CD14-positive monocyte (primary cell): ENCODE data around the gene NUP214. TPM values are rescaled to one million over a fixed set of nuclear protein-coding genes. Genes with fewer than 3 reads are reported as not detected.

Experiments
- DNase-seq, 3 donors: peaks; one replicate each; pipeline ENCODE4 v3.0.0-alpha.2; 2011 to 2022
- H2AFZ ChIP-seq: 2 replicates; pipeline ENCODE4 v1.6.0; 2012; ENCODE audit warnings: mild to moderate bottlenecking, low read depth, low read length, inconsistent platforms; ENCODE audit not compliant: insufficient read depth, poor library complexity, severe bottlenecking
- H3K27ac ChIP-seq, 2 donors: 1 replicate in 1 of 2; 2 replicates in 1 of 2; pipeline ENCODE4 v1.5.1; 2012 to 2013; ENCODE audit warnings: low read length in 2 of 2, control low read depth in 1 of 2, inconsistent platforms in 1 of 2, low read depth in 1 of 2, mild to moderate bottlenecking in 1 of 2
- H3K27me3 ChIP-seq, 2 donors: one replicate each; pipeline versions ENCODE4 v1.6.0 to v1.6.1; 2011 to 2013; ENCODE audit warnings: low read length in 2 of 2; ENCODE audit not compliant: control insufficient read depth in 2 of 2, insufficient read depth in 2 of 2
- H3K36me3 ChIP-seq, 2 donors: replicated peaks in 1 of 2; 1 replicate in 1 of 2; 2 replicates in 1 of 2; pipeline versions ENCODE4 v1.5.1 to v1.6.1; 2012 to 2013; ENCODE audit warnings: low read length in 2 of 2, control low read depth in 1 of 2, inconsistent platforms in 1 of 2, mild to moderate bottlenecking in 1 of 2; ENCODE audit not compliant: insufficient read depth in 2 of 2, control insufficient read depth in 1 of 2
- H3K4me1 ChIP-seq, 2 donors: 1 replicate in 1 of 2; 2 replicates in 1 of 2; pipeline versions ENCODE4 v1.5.1 to v1.6.1; 2012 to 2013; ENCODE audit warnings: low read length in 2 of 2, control low read depth in 1 of 2, inconsistent platforms in 1 of 2, mild to moderate bottlenecking in 1 of 2, moderate library complexity in 1 of 2; ENCODE audit not compliant: insufficient read depth in 2 of 2, control insufficient read depth in 1 of 2
- H3K4me2 ChIP-seq: replicated peaks from 2 replicates; pipeline ENCODE3; 2012; ENCODE audit warnings: low read length, moderate library complexity, mild to moderate bottlenecking; ENCODE audit not compliant: poor library complexity, severe bottlenecking; ENCODE audit errors: extremely low read depth
- H3K4me3 ChIP-seq, 3 experiments: fragments of 200-600 bp in 1 of 3; sonication (generic) in 1 of 3; replicated peaks in 1 of 3; 1 replicate in 2 of 3; 2 replicates in 1 of 3; pipeline ENCODE4 v1.5.1; 2011 to 2013; ENCODE audit warnings: low read length in 3 of 3, mild to moderate bottlenecking in 3 of 3, control low read depth in 2 of 3, low read depth in 2 of 3, inconsistent platforms in 1 of 3, moderate library complexity in 1 of 3
- H3K79me2 ChIP-seq: 2 replicates; pipeline ENCODE4 v1.6.0; 2012; ENCODE audit warnings: mild to moderate bottlenecking, control low read depth, inconsistent platforms, low read length, moderate library complexity; ENCODE audit not compliant: insufficient read depth
- H3K9ac ChIP-seq: 2 replicates; pipeline ENCODE4 v1.6.0; 2017; ENCODE audit warnings: low read length, mild to moderate bottlenecking; ENCODE audit not compliant: insufficient read depth, poor library complexity, severe bottlenecking
- H3K9me3 ChIP-seq, 2 donors: replicated peaks in 1 of 2; 1 replicate in 1 of 2; 2 replicates in 1 of 2; pipeline versions ENCODE4 v1.5.1 to v1.6.1; 2012 to 2013; ENCODE audit warnings: low read length in 2 of 2, control low read depth in 1 of 2; ENCODE audit not compliant: control insufficient read depth in 1 of 2, insufficient read depth in 1 of 2
- H4K20me1 ChIP-seq: 2 replicates; pipeline ENCODE4 v1.6.0; 2012; ENCODE audit warnings: mild to moderate bottlenecking, low read length, control low read depth, moderate library complexity; ENCODE audit not compliant: insufficient read depth
- H3K27ac Mint-ChIP-seq, 7 donors: one replicate each; pipeline ENCODE4 v1.8.0; 2020; ENCODE audit warnings: mild to moderate bottlenecking in 7 of 7, mixed read lengths in 7 of 7, moderate library complexity in 6 of 7, inconsistent platforms in 2 of 7
- H3K27me3 Mint-ChIP-seq, 3 donors: one replicate each; pipeline ENCODE4 v1.8.0; 2021 to 2022; ENCODE audit warnings: low read depth in 3 of 3, mild to moderate bottlenecking in 3 of 3, mixed read lengths in 3 of 3, moderate library complexity in 3 of 3, inconsistent platforms in 1 of 3
- H3K36me3 Mint-ChIP-seq, 2 donors: one replicate each; pipeline ENCODE4 v1.8.0; 2020; ENCODE audit warnings: mixed read lengths in 2 of 2, inconsistent platforms in 1 of 2, mild to moderate bottlenecking in 1 of 2
- H3K4me1 Mint-ChIP-seq: one replicate; pipeline ENCODE4 v1.8.0; 2020; ENCODE audit warnings: mild to moderate bottlenecking, mixed read lengths
- H3K4me3 Mint-ChIP-seq, 2 donors: one replicate each; pipeline ENCODE4 v1.8.0; 2020; ENCODE audit warnings: mild to moderate bottlenecking in 2 of 2, mixed read lengths in 2 of 2, moderate library complexity in 1 of 2
- H3K9me3 Mint-ChIP-seq, 7 donors: one replicate each; pipeline ENCODE4 v1.8.0; 2020 to 2022; ENCODE audit warnings: mixed read lengths in 7 of 7, mild to moderate bottlenecking in 6 of 7, moderate library complexity in 6 of 7, inconsistent platforms in 2 of 7
- WGBS: methylation state at CpG from one replicate; pipeline ENCODE4 v1.1.5; 2013; ENCODE audit warnings: missing lambda C conversion rate; ENCODE audit not compliant: insufficient coverage; 5-methylcytosine and 5-hydroxymethylcytosine counted together
- intact Hi-C, 2 donors: fragments of 100-400 bp; cut with micrococcal nuclease; formaldehyde crosslinking; loops; one replicate each; pipeline versions ENCODE4 v1.15.0 to v1.15.1; 2023
- polyA plus RNA-seq, 3 donors: library from polyadenylated mRNA; depleted of rRNA in 1 of 3; unstranded in 2 of 3; stranded (reverse) in 1 of 3; fragments of 300-500 nt in 2 of 3; fragments of >200 nt in 1 of 3; fragmentation: Illumina TruSeq in 2 of 3; gene quantifications; 1 replicate in 2 of 3; 2 replicates in 1 of 3; pipeline ENCODE4 v1.2.3, GENCODE V29; 2012 to 2021
- TF ChIP-seq, protein P1 (sequence below): fragments of 200-600 bp; IDR thresholded peaks from one replicate; pipeline ENCODE4 v1.8.0; 2022; ENCODE audit warnings: antibody characterized with exemption, mild to moderate bottlenecking

Gene NUP214
- polyA plus RNA-seq, 3 donors: 94.9 to 329 (median 214) TPM

DNA sequence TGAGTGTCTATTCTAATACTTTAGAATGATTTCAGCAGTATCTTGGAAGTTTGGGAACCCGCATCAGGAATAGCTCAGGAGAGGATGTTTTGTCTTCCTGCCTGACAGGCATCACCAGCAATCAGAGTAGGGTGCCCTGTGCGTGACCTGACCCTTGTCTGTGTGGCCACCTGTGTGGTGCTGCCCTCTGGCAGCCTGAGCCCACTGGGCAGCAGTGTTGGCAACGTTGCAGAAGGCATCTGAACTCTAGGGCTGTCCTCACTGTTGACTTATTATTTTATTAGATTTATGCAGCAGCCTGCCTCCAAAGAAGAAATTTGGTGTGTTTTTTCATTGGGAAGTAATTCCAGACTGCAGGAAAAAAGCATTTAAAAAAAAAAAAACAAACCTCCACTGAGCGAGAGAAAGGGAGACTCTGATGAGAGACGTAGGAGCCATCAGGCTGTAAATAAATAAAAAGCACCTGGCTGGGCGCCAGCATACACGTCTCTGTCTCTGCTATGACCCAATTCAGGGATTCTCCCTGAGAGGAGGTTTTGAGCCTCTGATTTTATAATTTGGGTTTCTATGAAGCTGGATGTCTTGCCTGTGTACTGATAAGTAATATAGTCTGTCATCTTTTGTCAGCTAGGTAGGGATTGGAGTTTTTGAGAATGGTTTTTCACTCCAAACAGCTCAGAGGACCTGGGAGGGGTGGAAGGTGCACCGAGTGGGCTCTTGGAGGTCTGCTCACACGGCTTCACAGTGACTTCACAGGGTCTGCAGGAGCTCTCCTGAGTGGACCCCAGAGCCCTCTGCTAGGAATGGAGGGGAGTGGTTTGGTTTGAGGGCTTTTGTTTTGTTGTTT, 101.9 kb downstream of the NUP214 start:
- peaks cover 38 to 55% of the 10 kb centered on the region in 2 donors for H3K36me3 Mint-ChIP-seq
- Histone ChIP-seq H3K79me2 (peaks cover 61% of the 10 kb centered on the region), H3K36me3 (peaks cover 21 to 32% of the 10 kb centered on the region in 2 donors), H3K9me3 (no peaks in the 10 kb centered on the region), H3K4me3 (peak overlapping the region; percentile 85 to 94 (median 85)), H3K27ac (peak overlapping the region; percentile 57 to 93), H3K4me1 (peaks cover 46 to 51% of the 10 kb centered on the region in 2 donors), H2AFZ (peak overlapping the region; percentile 43), H3K27me3 (no peaks in the 10 kb centered on the region), H3K9ac (peak overlapping the region; percentile 83), H4K20me1 (peaks cover 30% of the 10 kb centered on the region), H3K4me2 (peak overlapping the region; percentile 87)
- intact Hi-C loops: no loop called here
- H3K4me1 Mint-ChIP-seq: peaks cover 70% of the 10 kb centered on the region
- TF ChIP-seq, protein P1, sequence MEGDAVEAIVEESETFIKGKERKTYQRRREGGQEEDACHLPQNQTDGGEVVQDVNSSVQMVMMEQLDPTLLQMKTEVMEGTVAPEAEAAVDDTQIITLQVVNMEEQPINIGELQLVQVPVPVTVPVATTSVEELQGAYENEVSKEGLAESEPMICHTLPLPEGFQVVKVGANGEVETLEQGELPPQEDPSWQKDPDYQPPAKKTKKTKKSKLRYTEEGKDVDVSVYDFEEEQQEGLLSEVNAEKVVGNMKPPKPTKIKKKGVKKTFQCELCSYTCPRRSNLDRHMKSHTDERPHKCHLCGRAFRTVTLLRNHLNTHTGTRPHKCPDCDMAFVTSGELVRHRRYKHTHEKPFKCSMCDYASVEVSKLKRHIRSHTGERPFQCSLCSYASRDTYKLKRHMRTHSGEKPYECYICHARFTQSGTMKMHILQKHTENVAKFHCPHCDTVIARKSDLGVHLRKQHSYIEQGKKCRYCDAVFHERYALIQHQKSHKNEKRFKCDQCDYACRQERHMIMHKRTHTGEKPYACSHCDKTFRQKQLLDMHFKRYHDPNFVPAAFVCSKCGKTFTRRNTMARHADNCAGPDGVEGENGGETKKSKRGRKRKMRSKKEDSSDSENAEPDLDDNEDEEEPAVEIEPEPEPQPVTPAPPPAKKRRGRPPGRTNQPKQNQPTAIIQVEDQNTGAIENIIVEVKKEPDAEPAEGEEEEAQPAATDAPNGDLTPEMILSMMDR: no peak
- peak overlapping the region; percentile 86 to 97 (median 93) for H3K27ac Mint-ChIP-seq
- WGBS: 46% methylated on average over 7 of the region's 9 CpGs
- H3K4me3 Mint-ChIP-seq: peak overlapping the region; percentile 86 to 99
- DNase-seq: peak; percentile 54 to 82 (median 73)
- peaks cover 0 to 2% (median 0%) of the 10 kb centered on the region in 7 donors for H3K9me3 Mint-ChIP-seq
- no peaks in the 10 kb centered on the region for H3K27me3 Mint-ChIP-seq

DNA sequence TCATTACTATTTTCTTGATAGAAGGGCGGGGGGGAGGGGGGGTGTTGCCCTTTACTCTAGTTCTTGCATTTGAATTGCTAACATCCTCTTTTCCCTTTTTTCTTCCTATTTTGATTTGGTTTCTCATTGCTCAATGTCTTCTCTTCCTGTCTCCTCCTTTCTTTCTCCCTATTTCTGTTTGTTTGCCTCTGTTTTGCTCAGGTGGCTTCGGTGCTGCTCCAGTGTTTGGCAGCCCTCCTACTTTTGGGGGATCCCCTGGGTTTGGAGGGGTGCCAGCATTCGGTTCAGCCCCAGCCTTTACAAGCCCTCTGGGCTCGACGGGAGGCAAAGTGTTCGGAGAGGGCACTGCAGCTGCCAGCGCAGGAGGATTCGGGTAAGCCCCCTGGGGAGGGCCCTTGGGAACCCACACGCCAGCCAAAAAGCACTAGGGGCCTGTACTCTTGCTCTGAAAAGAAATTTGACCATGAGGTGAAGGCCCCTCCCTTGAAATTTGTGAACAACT, 102.6 kb downstream of the NUP214 start:
- Mint-ChIP-seq H3K27me3 (no peaks in the 10 kb centered on the region), H3K9me3 (peaks cover 0 to 2% (median 0%) of the 10 kb centered on the region in 7 donors), H3K27ac (peak overlapping the region; percentile 87 to 97 (median 95)), H3K36me3 (peaks cover 35 to 55% of the 10 kb centered on the region in 2 donors), H3K4me1 (peaks cover 70% of the 10 kb centered on the region), H3K4me3 (peak overlapping the region; percentile 86 to 99)
- Histone ChIP-seq H3K4me1 (peaks cover 46 to 51% of the 10 kb centered on the region in 2 donors), H3K27me3 (no peaks in the 10 kb centered on the region), H3K9me3 (no peaks in the 10 kb centered on the region), H3K4me3 (peak overlapping the region; percentile 85 to 94 (median 85)), H4K20me1 (peaks cover 37% of the 10 kb centered on the region), H3K9ac (peak overlapping the region; percentile 83), H3K79me2 (peaks cover 67% of the 10 kb centered on the region), H3K36me3 (peaks cover 27 to 37% of the 10 kb centered on the region in 2 donors), H3K27ac (peak overlapping the region; percentile 72 to 93), H3K4me2 (peak overlapping the region; percentile 87), H2AFZ (peak overlapping the region; percentile 52)
- TF ChIP-seq, protein P1: no peak
- 1% methylated on average over 8 of the region's 9 CpGs for WGBS
- DNase-seq: peak; percentile 46 to 60 (median 56)
- intact Hi-C loops: no loop called here
